Calu3 (cell line): Measurements from ENCODE around the gene KRT86. TPM values are rescaled to one million over a fixed set of nuclear protein-coding genes. Genes with fewer than 3 reads are reported as not detected.
"Not testable (repeated sequence)": the region's sequence is repeated elsewhere in the genome, so short reads cannot be mapped to it uniquely, and the experiment has no call there.

Experiments
- BruUV-seq: library from RNA; stranded (reverse); fragments of 400-500 nt; replicated peaks from 2 replicates; lab custom pipeline; 2021; lab: Mats Ljungman, UMichigan
- CTCF ChIA-PET: fragments of 300-600 bp; sonication (Branson Sonifier 250); formaldehyde crosslinking; loops from one replicate; lab custom pipeline; 2022; ENCODE audit warnings: antibody characterized with exemption; lab: Charles Lee
- DNase-seq: peaks from one replicate; pipeline ENCODE4 v3.0.0; 2022
- H3K27ac Mint-ChIP-seq: one replicate; pipeline ENCODE4 v1.8.0; 2022; ENCODE audit warnings: mixed read lengths; ENCODE audit not compliant: unreplicated experiment
- H3K27me3 Mint-ChIP-seq: one replicate; pipeline ENCODE4 v1.8.0; 2022; ENCODE audit warnings: mixed read lengths; ENCODE audit not compliant: unreplicated experiment
- H3K36me3 Mint-ChIP-seq: one replicate; pipeline ENCODE4 v1.8.0; 2022; ENCODE audit warnings: mild to moderate bottlenecking, moderate library complexity, mixed read lengths; ENCODE audit not compliant: insufficient read depth, unreplicated experiment
- H3K4me1 Mint-ChIP-seq: one replicate; pipeline ENCODE4 v1.8.0; 2022; ENCODE audit warnings: mild to moderate bottlenecking, low read depth, mixed read lengths; ENCODE audit not compliant: unreplicated experiment
- H3K4me3 Mint-ChIP-seq: one replicate; pipeline ENCODE4 v1.8.0; 2022; ENCODE audit warnings: mild to moderate bottlenecking, low read depth, moderate library complexity, mixed read lengths; ENCODE audit not compliant: unreplicated experiment
- H3K9me3 Mint-ChIP-seq: one replicate; pipeline ENCODE4 v1.8.0; 2022; ENCODE audit warnings: low read depth, mixed read lengths; ENCODE audit not compliant: unreplicated experiment
- intact Hi-C: fragments of 100-400 bp; cut with micrococcal nuclease; formaldehyde crosslinking; loops from one replicate; pipeline ENCODE4 v1.10.0; 2022; ENCODE audit not compliant: unreplicated experiment
- total RNA-seq: library from RNA; stranded (reverse); gene quantifications from 2 replicates; pipeline ENCODE4 v1.2.3, GENCODE V29; 2022
- TF ChIP-seq, protein P1 (sequence below): fragments of 200-600 bp; IDR thresholded peaks from one replicate; pipeline ENCODE4 v1.8.0; 2022; ENCODE audit warnings: antibody characterized with exemption; ENCODE audit not compliant: unreplicated experiment

KRT86 gene
- total RNA-seq, 1 experiment from 2014 or later, result 3.6 TPM

DNA sequence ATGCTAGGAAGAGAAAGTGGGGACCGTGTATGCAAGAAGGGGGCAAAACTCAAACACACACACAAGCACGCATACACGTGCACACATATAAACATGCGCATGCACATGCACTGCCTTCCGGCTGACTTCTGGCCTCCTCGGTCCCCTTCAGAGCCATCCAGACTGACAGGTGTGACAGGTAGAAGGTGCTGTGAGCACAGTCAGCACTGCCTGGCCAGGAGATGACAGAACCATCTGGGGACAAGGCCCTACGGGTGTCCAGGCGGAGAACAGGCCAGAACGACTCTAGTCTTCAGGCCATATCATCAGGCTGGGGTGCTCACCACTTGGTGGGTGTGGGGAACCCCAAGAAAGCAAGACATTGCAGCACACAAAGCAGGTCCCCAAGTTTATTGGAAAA, 39.5 kb downstream of the KRT86 start:
- no peaks in the 10 kb centered on the region for H3K36me3 Mint-ChIP-seq
- H3K9me3 Mint-ChIP-seq, result no peaks in the 10 kb centered on the region
- DNase-seq, result no peak
- CTCF ChIA-PET, result no interaction called here
- no TSS peak for BruUV-seq
- H3K4me3 Mint-ChIP-seq, result no peak overlapping the region
- H3K27me3 Mint-ChIP-seq, result peaks cover 19% of the 10 kb centered on the region
- intact Hi-C loops, result no loop called here
- TF ChIP-seq, protein P1, sequence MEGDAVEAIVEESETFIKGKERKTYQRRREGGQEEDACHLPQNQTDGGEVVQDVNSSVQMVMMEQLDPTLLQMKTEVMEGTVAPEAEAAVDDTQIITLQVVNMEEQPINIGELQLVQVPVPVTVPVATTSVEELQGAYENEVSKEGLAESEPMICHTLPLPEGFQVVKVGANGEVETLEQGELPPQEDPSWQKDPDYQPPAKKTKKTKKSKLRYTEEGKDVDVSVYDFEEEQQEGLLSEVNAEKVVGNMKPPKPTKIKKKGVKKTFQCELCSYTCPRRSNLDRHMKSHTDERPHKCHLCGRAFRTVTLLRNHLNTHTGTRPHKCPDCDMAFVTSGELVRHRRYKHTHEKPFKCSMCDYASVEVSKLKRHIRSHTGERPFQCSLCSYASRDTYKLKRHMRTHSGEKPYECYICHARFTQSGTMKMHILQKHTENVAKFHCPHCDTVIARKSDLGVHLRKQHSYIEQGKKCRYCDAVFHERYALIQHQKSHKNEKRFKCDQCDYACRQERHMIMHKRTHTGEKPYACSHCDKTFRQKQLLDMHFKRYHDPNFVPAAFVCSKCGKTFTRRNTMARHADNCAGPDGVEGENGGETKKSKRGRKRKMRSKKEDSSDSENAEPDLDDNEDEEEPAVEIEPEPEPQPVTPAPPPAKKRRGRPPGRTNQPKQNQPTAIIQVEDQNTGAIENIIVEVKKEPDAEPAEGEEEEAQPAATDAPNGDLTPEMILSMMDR, result no peak
- peaks cover 20% of the 10 kb centered on the region for H3K4me1 Mint-ChIP-seq
- H3K27ac Mint-ChIP-seq, result no peak overlapping the region

DNA sequence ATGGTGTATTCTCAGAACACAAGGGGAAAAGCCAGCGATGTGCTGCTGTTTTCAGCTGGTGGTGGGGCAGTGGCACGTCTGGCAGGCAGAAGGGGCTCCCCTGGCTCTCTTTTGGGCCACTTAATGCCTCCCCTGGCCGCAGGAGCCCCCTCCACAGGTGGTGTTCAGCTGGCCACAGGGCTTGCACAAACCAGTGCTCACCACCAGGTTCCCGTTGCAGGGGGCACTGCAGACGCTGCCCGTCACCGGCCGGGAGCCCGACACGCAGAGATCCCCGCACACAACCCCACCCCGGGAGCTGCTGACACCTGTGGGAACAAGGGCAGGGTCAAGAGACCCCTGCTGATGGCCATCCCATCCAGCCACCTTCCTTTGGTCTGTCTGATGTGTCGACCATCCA, 40.1 kb downstream of the KRT86 start:
- H3K4me1 Mint-ChIP-seq, result peaks cover 15% of the 10 kb centered on the region

DNA sequence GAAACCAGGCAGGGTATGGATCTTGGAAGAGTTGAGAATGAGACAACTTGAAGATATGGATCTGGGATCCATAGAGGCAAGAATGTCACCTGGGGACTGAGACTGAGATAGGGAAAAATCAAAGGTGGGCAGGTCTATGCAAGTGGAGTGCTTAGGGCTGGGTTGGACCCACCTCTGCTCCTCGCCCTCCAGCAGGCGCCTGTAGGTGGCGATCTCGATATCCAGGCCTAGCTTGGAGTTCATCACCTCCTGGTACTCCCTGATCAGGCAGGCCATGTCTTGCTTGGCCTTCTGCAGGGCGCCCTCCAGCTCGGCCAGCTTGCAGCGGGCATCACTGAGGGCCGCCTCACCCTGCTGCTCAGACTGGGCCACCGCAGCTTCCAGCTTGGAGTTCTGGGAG, 41.3 kb downstream of the KRT86 start:
- H3K9me3 Mint-ChIP-seq, H3K27ac Mint-ChIP-seq, BruUV-seq, H3K4me3 Mint-ChIP-seq, H3K36me3 Mint-ChIP-seq, intact Hi-C loops: not testable (repeated sequence)
- CTCF ChIA-PET, result interaction anchor here (0.6 kb wide), 1 partner anchor 36 kb away, joined by 3 read pairs; no protein-coding TSS in a partner anchor
- H3K27me3 Mint-ChIP-seq, result peaks cover 19% of the 10 kb centered on the region
- H3K4me1 Mint-ChIP-seq, result peaks cover 22% of the 10 kb centered on the region
- DNase-seq, result peak; percentile 32

More for the DNA sequence above, 40.1 kb downstream of the KRT86 start:
- H3K27me3 Mint-ChIP-seq, result peaks cover 19% of the 10 kb centered on the region
- no peak overlapping the region for H3K4me3 Mint-ChIP-seq
- H3K9me3 Mint-ChIP-seq, result no peaks in the 10 kb centered on the region
- no peak overlapping the region for H3K27ac Mint-ChIP-seq
- CTCF ChIA-PET, result no interaction called here
- H3K36me3 Mint-ChIP-seq, result no peaks in the 10 kb centered on the region
- BruUV-seq, result no TSS peak
- DNase-seq, result no peak
- intact Hi-C loops, result no loop called here
- TF ChIP-seq, protein P1, result no peak

DNA sequence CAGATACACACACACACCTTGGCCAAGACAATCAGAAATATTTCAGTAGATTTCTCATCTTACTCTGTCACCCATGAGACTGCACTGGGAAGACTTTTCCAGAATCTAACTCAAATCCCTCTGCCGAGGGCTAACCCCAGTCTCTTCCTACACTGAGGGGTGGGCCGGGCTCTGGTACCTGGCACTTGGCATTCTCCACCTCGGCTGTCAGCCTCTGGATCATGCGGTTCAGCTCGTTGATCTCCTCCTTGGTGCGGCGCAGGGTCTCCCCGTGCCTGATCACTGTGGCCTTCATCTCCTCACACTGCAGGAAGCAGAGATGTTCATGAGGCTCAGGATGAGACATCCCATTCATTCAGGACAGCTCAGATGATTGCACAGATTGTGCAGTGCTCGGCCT, 41.8 kb downstream of the KRT86 start:
- intact Hi-C loops, result no loop called here
- CTCF ChIA-PET, result interaction anchor here (0.6 kb wide), 1 partner anchor 36 kb away, joined by 3 read pairs; no protein-coding TSS in a partner anchor
- peaks cover 22% of the 10 kb centered on the region for H3K4me1 Mint-ChIP-seq
- TF ChIP-seq, protein P1, result no peak
- BruUV-seq, result no TSS peak
- DNase-seq, result no peak
- peaks cover 19% of the 10 kb centered on the region for H3K27me3 Mint-ChIP-seq
- H3K36me3 Mint-ChIP-seq, result no peaks in the 10 kb centered on the region
- no peak overlapping the region for H3K27ac Mint-ChIP-seq
- no peaks in the 10 kb centered on the region for H3K9me3 Mint-ChIP-seq
- no peak overlapping the region for H3K4me3 Mint-ChIP-seq

DNA sequence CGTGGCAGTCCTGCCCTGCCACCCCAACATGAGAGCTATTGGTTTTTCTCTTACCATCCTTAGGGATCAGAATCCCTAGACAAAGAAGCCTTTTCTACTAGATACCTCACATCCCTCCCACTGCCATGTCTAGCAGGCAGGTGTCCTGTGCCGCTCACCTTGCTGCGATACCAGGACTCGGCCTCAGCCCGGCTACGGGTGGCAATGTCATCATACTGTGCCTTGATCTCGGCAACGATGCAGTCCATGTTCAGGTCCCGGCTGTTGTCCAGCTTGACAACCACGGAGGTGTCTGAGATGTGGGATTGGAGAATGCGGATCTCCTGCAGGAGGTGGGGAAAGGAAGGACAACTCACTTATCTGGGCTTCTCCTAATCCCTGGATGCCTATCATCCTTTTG, 42.3 kb downstream of the KRT86 start:
- CTCF ChIA-PET, result no interaction called here
- TF ChIP-seq, protein P1, result no peak
- Mint-ChIP-seq H3K4me1 (peaks cover 22% of the 10 kb centered on the region), H3K27me3 (peaks cover 19% of the 10 kb centered on the region), H3K27ac (no peak overlapping the region), H3K9me3 (no peaks in the 10 kb centered on the region), H3K4me3 (no peak overlapping the region), H3K36me3 (no peaks in the 10 kb centered on the region)
- intact Hi-C loops, result no loop called here
- BruUV-seq, result no TSS peak
- no peak for DNase-seq
